Erythroblast (primary cell): ENCODE results near the gene FILIP1L.

Experiments used
- GATA1 ChIP-seq: IDR thresholded peaks from 2 replicates; pipeline ENCODE4 v1.6.1; 2011; ENCODE audit warnings: low read depth, mild to moderate bottlenecking, control low read depth, low read length, moderate library complexity
- POLR2A ChIP-seq: IDR thresholded peaks from 2 replicates; pipeline ENCODE4 v1.6.1; 2011; ENCODE audit warnings: mild to moderate bottlenecking, low read length

DNA sequence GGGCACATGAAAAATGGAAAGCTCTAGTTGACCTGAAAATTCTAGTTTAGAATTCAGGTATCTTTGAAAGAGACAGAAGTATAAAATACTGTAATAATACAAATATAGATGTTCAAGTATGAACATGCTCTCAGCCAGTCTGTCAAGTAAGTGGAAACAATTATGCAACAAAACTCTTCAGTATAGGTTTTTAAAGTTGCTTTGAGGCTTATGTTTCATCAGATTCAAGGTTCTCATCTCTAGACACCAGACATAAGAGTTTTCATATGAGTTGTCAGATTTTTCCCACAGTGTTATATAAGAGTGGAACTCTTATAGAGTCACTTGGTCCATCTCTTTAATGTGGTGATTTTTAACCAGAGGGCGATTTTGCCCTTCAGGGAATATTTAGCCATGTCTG lies 274.7 kb downstream of the FILIP1L start:
- TF ChIP-seq POLR2A (no peak), GATA1 (no peak)
